Measurements from ENCODE around the gene GIPC2. TPM values are rescaled to one million over a fixed set of nuclear protein-coding genes. Genes with fewer than 3 reads are reported as not detected.

Gene GIPC2
- total and polyA plus RNA-seq, 2 of the 4 experiments (the other 2 are of a cell fraction): 0.07 to 0.18 TPM

- no peak overlapping the region for H2BK120ac ChIP-seq (ENCODE audit: low read depth, low read length)
- no CpG with 5 or more reads among the region's 3 CpGs for WGBS, 2 experiments (ENCODE audit: extremely low coverage in 2 of 2, insufficient read length in 1 of 2)
- no peaks in the 10 kb centered on the region for H3K9me1 ChIP-seq (ENCODE audit: insufficient read depth, low read length)
- DNase-seq (no peak), ATAC-seq (ENCODE audit: low read depth) (no peak)
- H2BK15ac ChIP-seq (ENCODE audit: low read depth, low read length): no peak overlapping the region
- H3K4me2 ChIP-seq (ENCODE audit: low read depth, low read length): no peak overlapping the region
- H3K79me1 ChIP-seq (ENCODE audit: low read depth in 1 of 2, low read length in 2 of 2): no peaks in the 10 kb centered on the region
- H2BK5ac ChIP-seq (ENCODE audit: low read depth, low read length, poor library complexity, severe bottlenecking): no peak overlapping the region
- no peak overlapping the region for H4K5ac ChIP-seq (ENCODE audit: low read depth, low read length)
- BruUV-seq (replicated peaks): no TSS peak
- H2BK20ac ChIP-seq (ENCODE audit: low read depth, low read length): no peak overlapping the region
- H3K23ac ChIP-seq (ENCODE audit: low read depth, low read length): no peak overlapping the region
- CTCF ChIA-PET: no interaction called here
- no peak overlapping the region for H3K4me3 ChIP-seq (ENCODE audit: insufficient read depth, low read depth, low read length)
- intact Hi-C loops (cut with micrococcal nuclease) (no loop called here), dilution Hi-C loops (cut with HindIII; ENCODE audit: low sequenced_read_pairs, unreplicated experiment) (no loop called here), in situ Hi-C loops (cut with MboI; ENCODE audit: low sequenced_read_pairs) (no loop called here)
- no peak overlapping the region for H2AK5ac ChIP-seq (ENCODE audit: low read depth, low read length)
- H3K56ac ChIP-seq (ENCODE audit: extremely low read depth, insufficient read depth, low read length): no peak overlapping the region
- H3K9me3 ChIP-seq (ENCODE audit: control insufficient read depth, insufficient read depth, low read length): no peaks in the 10 kb centered on the region
- no peak overlapping the region for H4K91ac ChIP-seq (ENCODE audit: insufficient read depth, low read depth, low read length)
- H3K4ac ChIP-seq (ENCODE audit: low read depth, low read length): no peak overlapping the region
- POLR2A ChIA-PET (ENCODE audit: unreplicated experiment): no interaction called here
- H2AFZ ChIP-seq (replicated peaks; ENCODE audit: low read length, poor library complexity): no peak overlapping the region
- H3K27ac ChIP-seq (ENCODE audit: insufficient read depth, low read length): no peak overlapping the region
- H4K8ac ChIP-seq (ENCODE audit: low read depth in 2 of 2, low read length in 2 of 2): no peak overlapping the region
- TF ChIP-seq MXI1 (IDR thresholded peaks at IDR 0.05; ENCODE audit: borderline replicate concordance, low read depth, low read length): no peak
- no peak for TF ChIP-seq CEBPB (IDR thresholded peaks at IDR 0.05; ENCODE audit: low read depth, low read length)
- no peak for TF ChIP-seq MAFK (IDR thresholded peaks at IDR 0.05; ENCODE audit: low read depth, low read length)
- TF ChIP-seq POLR2A (IDR thresholded peaks at IDR 0.05; ENCODE audit: low read depth, low read length): no peak
- no peak for TF ChIP-seq ELK1 (IDR thresholded peaks at IDR 0.05; ENCODE audit: borderline replicate concordance, low read depth, low read length)
- no peak for TF ChIP-seq BHLHE40 (IDR thresholded peaks at IDR 0.05; ENCODE audit: low read depth, low read length)
- TF ChIP-seq CHD1 (IDR thresholded peaks at IDR 0.05; ENCODE audit: low read depth, low read length): no peak
- no peak for TF ChIP-seq MAZ (IDR thresholded peaks at IDR 0.05; ENCODE audit: borderline replicate concordance, low read depth, low read length)
- no peak for TF ChIP-seq RFX5 (IDR thresholded peaks at IDR 0.05; ENCODE audit: low read depth, low read length)
- TF ChIP-seq FOS (IDR thresholded peaks at IDR 0.05; ENCODE audit: low read depth, low read length): no peak
- TF ChIP-seq RAD21 (IDR thresholded peaks at IDR 0.05; ENCODE audit: low read length): no peak
- TF ChIP-seq CTCF (conservative IDR thresholded peaks at IDR 0.05; ENCODE audit: low read depth, low read length): no peak
- TF ChIP-seq SMC3 (IDR thresholded peaks at IDR 0.05; ENCODE audit: low read depth, low read length): no peak
- H3K4me1 ChIP-seq (ENCODE audit: control insufficient read depth, insufficient read depth, low read length): no peaks in the 10 kb centered on the region
- no peaks in the 10 kb centered on the region for H3K27me3 ChIP-seq (ENCODE audit: control insufficient read depth, insufficient read depth, low read length)
- H3K18ac ChIP-seq (ENCODE audit: low read depth, low read length): no peak overlapping the region
- H4K20me1 ChIP-seq (ENCODE audit: insufficient read depth, low read length): no peaks in the 10 kb centered on the region
- no peak overlapping the region for H3K14ac ChIP-seq (replicated peaks; ENCODE audit: low read depth, low read length)
- H3K36me3 ChIP-seq (ENCODE audit: control insufficient read depth, insufficient read depth, low read length): no peaks in the 10 kb centered on the region
- H3K9ac ChIP-seq (ENCODE audit: low read depth, low read length): no peak overlapping the region
- no peak overlapping the region for H2AK9ac ChIP-seq (replicated peaks; ENCODE audit: low read depth, low read length, poor library complexity)
Observed at GRCh38 chr1:78126506-78126905, 80.7 kb downstream of the GIPC2 start.

Data from IMR-90 (cell line).